HepG2 (cell line): ENCODE data around the gene NFAT5. TPM values are rescaled to one million over a fixed set of nuclear protein-coding genes. Genes with fewer than 3 reads are reported as not detected.

ENCODE experiments used
- CC2D1A ChIP-seq: sonication (generic); formaldehyde crosslinking; IDR thresholded peaks from 2 replicates; pipeline ENCODE4 v1.8.1; 2023; ENCODE audit warnings: mild to moderate bottlenecking, missing genetic modification reagents
- CENPT ChIP-seq: sonication (generic); formaldehyde crosslinking; IDR thresholded peaks from 2 replicates; pipeline ENCODE4 v1.8.0; 2022; ENCODE audit warnings: low read depth, mild to moderate bottlenecking, moderate library complexity, missing genetic modification reagents
- GLMP ChIP-seq: sonication (generic); formaldehyde crosslinking; IDR thresholded peaks from 2 replicates; pipeline ENCODE4 v1.9.0; 2021; ENCODE audit warnings: missing genetic modification reagents, mild to moderate bottlenecking, borderline replicate concordance
- HMGA1 ChIP-seq: sonication (generic); formaldehyde crosslinking; conservative IDR thresholded peaks from 2 replicates; pipeline ENCODE4 v1.4.0; 2020; ENCODE audit warnings: missing genetic modification reagents
- KDM6A ChIP-seq: IDR thresholded peaks from 2 replicates; pipeline ENCODE4 v1.6.1; 2016; ENCODE audit warnings: low read depth
- KIAA2018 ChIP-seq: sonication (generic); formaldehyde crosslinking; IDR thresholded peaks from 2 replicates; pipeline ENCODE4 v1.5.0; 2020; ENCODE audit warnings: mild to moderate bottlenecking, missing genetic modification reagents, borderline replicate concordance
- MED13 ChIP-seq: sonication (generic); formaldehyde crosslinking; IDR thresholded peaks from 2 replicates; pipeline ENCODE4 v1.5.0; 2020; ENCODE audit warnings: missing genetic modification reagents
- MLXIP ChIP-seq: sonication (generic); formaldehyde crosslinking; IDR thresholded peaks from 2 replicates; pipeline ENCODE4 v1.9.0; 2021; ENCODE audit warnings: missing genetic modification reagents, borderline replicate concordance
- PAWR ChIP-seq: sonication (generic); formaldehyde crosslinking; IDR thresholded peaks from 2 replicates; pipeline ENCODE4 v1.4.0; 2020; ENCODE audit warnings: missing genetic modification reagents, mild to moderate bottlenecking, borderline replicate concordance
- SIN3B ChIP-seq: fragments of 150-350 bp; IDR thresholded peaks from 2 replicates; pipeline ENCODE4 v1.6.1; 2014; ENCODE audit warnings: low read length
- polyA plus RNA-seq, 8 experiments: library from polyadenylated mRNA; depleted of rRNA in 3 of 8; stranded (reverse) in 7 of 8; unstranded in 1 of 8; fragments of >200 nt; fragmentation: Illumina TruSeq in 4 of 8; extraction: Trizol in 4 of 8; gene quantifications; 2 replicates each; pipeline versions ENCODE4 v1.2.1 to v1.2.3, GENCODE V29; 2011 to 2016; ENCODE audit warnings: low read depth in 4 of 8, missing spikeins in 1 of 8, mixed read lengths in 1 of 8; ENCODE audit not compliant: insufficient read depth in 1 of 8
- total RNA-seq, 5 experiments: library from RNA; depleted of rRNA; stranded (reverse); fragments of >200 nt; fragmentation: Illumina TruSeq; extraction: Trizol; gene quantifications; 2 replicates each; pipeline ENCODE4 v1.2.3, GENCODE V29; 2016; ENCODE audit warnings: low read depth in 1 of 5

NFAT5 gene
- total and polyA plus RNA-seq, 2 of the 13 experiments (the other 11 are each of a cell fraction or from before 2014, with no cell fraction given), result 20.5 to 54.3 TPM

- TF ChIP-seq KIAA2018 (CRISPR knock-in tag), result no peak
- no peak for TF ChIP-seq CC2D1A (CRISPR knock-in tag)
- no peak for TF ChIP-seq GLMP (CRISPR knock-in tag)
- TF ChIP-seq HMGA1, result no peak
- no peak for TF ChIP-seq MED13 (CRISPR knock-in tag)
- TF ChIP-seq MLXIP (CRISPR knock-in tag), result no peak
- no peak for TF ChIP-seq PAWR
- no peak for TF ChIP-seq CENPT (CRISPR knock-in tag)
- no peak for TF ChIP-seq KDM6A
- no peak for TF ChIP-seq SIN3B
Measured at GRCh38 chr16:69520800-69521602, 44.8 kb upstream of the NFAT5 start (continued).
